A549 (cell line): Measurements from ENCODE around the gene SPATS2. TPM values are rescaled to one million over a fixed set of nuclear protein-coding genes. Genes with fewer than 3 reads are reported as not detected.

Source experiments
- ATAC-seq, 2 experiments: fragments of 200-7000 bp in 1 of 2; fragments of >200 bp in 1 of 2; cut with Nextera tagmentation in 1 of 2; cut with Tn5 transposase in 1 of 2; 3 replicates each; pipeline versions ENCODE4 v1.8.0 to v1.9.1; 2018 to 2020; ENCODE audit warnings: mild to moderate bottlenecking in 1 of 2, moderate library complexity in 1 of 2
- CTCF ChIA-PET: fragments of 300-600 bp; sonication (Branson Sonifier 250); formaldehyde crosslinking; extraction: SDS; loops from one replicate; lab custom pipeline; 2021; ENCODE audit warnings: antibody characterized with exemption, inconsistent platforms; lab: Yijun Ruan, JAX
- POLR2A ChIA-PET: fragments of 350-600 bp; formaldehyde crosslinking; extraction: SDS; loops from one replicate; lab custom pipeline; 2021; ENCODE audit warnings: antibody characterized with exemption, inconsistent platforms; lab: Yijun Ruan, JAX
- DNase-seq, 2 experiments: peaks; one replicate each; pipeline versions ENCODE4 v3.0.0 to v3.0.0-alpha.2; 2011 to 2016; ENCODE audit warnings: low read depth in 1 of 2, low spot score in 1 of 2
- FAIRE-seq: peaks from 2 replicates; lab custom pipeline; 2011; peaks lifted over from hg19 to GRCh38; lab: Jason Lieb, UNC
- H3K27ac ChIP-seq, 2 experiments: fragments of >200 bp; sonication (Bioruptor Twin); formaldehyde crosslinking; 3 replicates each; pipeline ENCODE4 v1.5.1; 2016 to 2017
- H3K4me1 ChIP-seq: fragments of >200 bp; sonication (Bioruptor Twin); formaldehyde crosslinking; 3 replicates; pipeline ENCODE4 v1.6.1; 2016
- H3K4me2 ChIP-seq: fragments of >200 bp; sonication (Bioruptor Twin); formaldehyde crosslinking; 3 replicates; pipeline ENCODE4 v1.6.1; 2016
- H3K4me3 ChIP-seq: fragments of >200 bp; sonication (Bioruptor Twin); formaldehyde crosslinking; 3 replicates; pipeline ENCODE4 v1.5.1; 2016
- H3K9me3 ChIP-seq: fragments of >200 bp; sonication (Bioruptor Twin); formaldehyde crosslinking; 3 replicates; pipeline ENCODE4 v1.6.1; 2016
- CBX2 ChIP-seq: fragments of 200-600 bp; sonication (generic); IDR thresholded peaks from 2 replicates; pipeline ENCODE4 v1.6.1; 2016; ENCODE audit warnings: low read depth, mild to moderate bottlenecking, borderline replicate concordance
- CEBPB ChIP-seq, 2 experiments: fragments of >200 bp in 1 of 2; sonication (Bioruptor Twin) in 1 of 2; formaldehyde crosslinking in 1 of 2; IDR thresholded peaks; 2 replicates each; pipeline ENCODE4 v1.6.1; 2012 to 2016
- CHD2 ChIP-seq: fragments of 150-350 bp; IDR thresholded peaks from 2 replicates; pipeline ENCODE4 v1.6.1; 2014; ENCODE audit warnings: low read length; ENCODE audit not compliant: partially characterized antibody
- CTCF ChIP-seq: fragments of >200 bp; sonication (Bioruptor Twin); formaldehyde crosslinking; IDR thresholded peaks from 3 replicates; pipeline ENCODE4 v1.5.1; 2016
- FOSL2 ChIP-seq, 2 experiments: fragments of 450-650 bp in 1 of 2; fragments of >200 bp in 1 of 2; sonication (Bioruptor Twin) in 1 of 2; formaldehyde crosslinking; IDR thresholded peaks; 2 replicates each; pipeline versions ENCODE4 v1.5.0 to v1.6.1; 2016 to 2020; ENCODE audit warnings: mild to moderate bottlenecking in 1 of 2, moderate library complexity in 1 of 2
- FOXS1 ChIP-seq: fragments of 250-450 bp; sonication (Bioruptor Pico); IDR thresholded peaks from 2 replicates; pipeline ENCODE4 v1.5.0; 2020; ENCODE audit warnings: mild to moderate bottlenecking, moderate library complexity
- KDM5A ChIP-seq: fragments of 200-600 bp; sonication (generic); IDR thresholded peaks from 2 replicates; pipeline ENCODE4 v1.6.1; 2016; ENCODE audit warnings: antibody characterized with exemption, mild to moderate bottlenecking
- MAFK ChIP-seq: fragments of 450-650 bp; IDR thresholded peaks from 2 replicates; pipeline ENCODE4 v1.6.1; 2014; ENCODE audit not compliant: partially characterized antibody
- MAZ ChIP-seq: fragments of 150-350 bp; IDR thresholded peaks from 2 replicates; pipeline ENCODE4 v1.6.1; 2014; ENCODE audit warnings: antibody characterized with exemption, low read depth, low read length, borderline replicate concordance
- NFE2L2 ChIP-seq: fragments of 150-350 bp; conservative IDR thresholded peaks from 2 replicates; pipeline ENCODE4 v1.6.1; 2014; ENCODE audit warnings: low read length
- PBX3 ChIP-seq: IDR thresholded peaks from 2 replicates; pipeline ENCODE4 v1.6.1; 2012
- PHF8 ChIP-seq: fragments of 200-600 bp; sonication (generic); IDR thresholded peaks from 2 replicates; pipeline ENCODE4 v1.6.1; 2016; ENCODE audit warnings: low read depth, mild to moderate bottlenecking, antibody characterized with exemption, moderate library complexity, borderline replicate concordance
- POLR2A ChIP-seq: IDR thresholded peaks from 2 replicates; pipeline ENCODE4 v1.6.1; 2012; ENCODE audit warnings: mild to moderate bottlenecking, low read length
- RAD21 ChIP-seq, 2 experiments: fragments of >200 bp in 1 of 2; sonication (Bioruptor Twin) in 1 of 2; formaldehyde crosslinking in 1 of 2; IDR thresholded peaks in 1 of 2; conservative IDR thresholded peaks in 1 of 2; 2 replicates in 1 of 2; 3 replicates in 1 of 2; pipeline ENCODE4 v1.6.1; 2012 to 2018; ENCODE audit warnings: inconsistent platforms in 1 of 2
- RARB ChIP-seq: fragments of 250-450 bp; sonication (Bioruptor Pico); IDR thresholded peaks from 2 replicates; pipeline ENCODE4 v1.8.0; 2021; ENCODE audit warnings: mild to moderate bottlenecking, moderate library complexity
- SMC3 ChIP-seq: fragments of >200 bp; sonication (Bioruptor Twin); formaldehyde crosslinking; IDR thresholded peaks from 3 replicates; pipeline ENCODE4 v1.6.1; 2018; ENCODE audit warnings: inconsistent platforms
- TP53 ChIP-seq: fragments of 250-450 bp; sonication (Bioruptor Pico); IDR thresholded peaks from 2 replicates; pipeline ENCODE4 v1.5.0; 2021; ENCODE audit warnings: mild to moderate bottlenecking, moderate library complexity
- ZC3H11A ChIP-seq: fragments of 450-650 bp; IDR thresholded peaks from 2 replicates; pipeline ENCODE4 v1.6.1; 2014; ENCODE audit warnings: antibody characterized with exemption, mild to moderate bottlenecking
- WGBS: methylation state at CpG from one replicate; pipeline ENCODE4 v1.1.6; 2017; ENCODE audit errors: missing lambda C conversion rate; 5-methylcytosine and 5-hydroxymethylcytosine counted together
- polyA plus RNA-seq, 4 experiments: library from polyadenylated mRNA; depleted of rRNA in 3 of 4; stranded (reverse); fragments of >200 nt; fragmentation: RNase III in 1 of 4; extraction: RNeasy Plus Mini Kit Qiagen cat#74134 plus additional on column Dnase treatment in 1 of 4; gene quantifications; 2 replicates in 3 of 4; 3 replicates in 1 of 4; pipeline ENCODE4 v1.2.3, GENCODE V29; 2011 to 2017

Gene SPATS2
- polyA plus RNA-seq, 2 of the 4 experiments (the other 2 are of a cell fraction) = 37.7 to 154 TPM

- Histone ChIP-seq H3K4me3 (no peak overlapping the region), H3K4me1 (peaks cover 28% of the 10 kb centered on the region), H3K27ac (peak overlapping the region in 1 of 2 experiments; percentile 52; a peak in 2 of 6 replicates), H3K9me3 (no peaks in the 10 kb centered on the region), H3K4me2 (peak overlapping the region; percentile 63; the same call in 2 of the 3 replicates)
- no peak for FAIRE-seq
- no peak for TF ChIP-seq ZC3H11A
- TF ChIP-seq RAD21 (conservative IDR thresholded peaks at IDR 0.05 in 1 of 2, IDR thresholded peaks at IDR 0.05 in 1 of 2) = peak; percentile 42 to 46
- no peak for TF ChIP-seq MAZ
- peak in 1 of 2 experiments; percentile 15; a peak in 1 of 4 replicates for TF ChIP-seq CEBPB (IDR thresholded peaks at IDR 0.05)
- no peak for TF ChIP-seq MAFK
- TF ChIP-seq CHD2 = no peak
- peak; percentile 78 for TF ChIP-seq CTCF
- TF ChIP-seq SMC3 = peak; percentile 62; the same call in 2 of the 3 replicates
- no peak for TF ChIP-seq FOSL2 (IDR thresholded peaks at IDR 0.05)
- 0 out of 2 replicates have a peak, but pooled peaks have one; percentile 8 for TF ChIP-seq FOSL2 (CRISPR knock-in tag; IDR thresholded peaks at IDR 0.05)
- 3% methylated on average over 3 of the region's 3 CpGs for WGBS
- ChIA-PET CTCF (interaction anchor here (0.6 to 14.5 kb wide), 38 partner anchors 9 to 265 kb away, joined by 3 to 484 read pairs (median 6); partner anchors contain the start of genes DNAJC22, KCNH3, PRPH and SPATS2), POLR2A (interaction anchor here (1.0 to 2.6 kb wide), 4 partner anchors 10 to 210 kb away, joined by 3 to 30 read pairs (median 4); partner anchors contain the start of gene SPATS2)
- no peak for ATAC-seq
- DNase-seq = peak in 1 of 2 experiments; percentile 69
Observed at GRCh38 chr12:49357103-49357678, 10.1 kb upstream of the SPATS2 start.

- Histone ChIP-seq H3K9me3 (no peaks in the 10 kb centered on the region), H3K4me1 (peaks cover 28% of the 10 kb centered on the region), H3K4me2 (peak overlapping the region; percentile 63), H3K27ac (peak overlapping the region; percentile 52 to 65; a peak in 5 of 6 replicates), H3K4me3 (no peak overlapping the region)
- TF ChIP-seq SMC3 = peak; percentile 94
- TF ChIP-seq POLR2A = no peak
- no peak for TF ChIP-seq ZC3H11A
- no peak for TF ChIP-seq TP53 (CRISPR knock-in tag)
- TF ChIP-seq RAD21 (conservative IDR thresholded peaks at IDR 0.05 in 1 of 2, IDR thresholded peaks at IDR 0.05 in 1 of 2) = peak; percentile 96 to 98
- peak; percentile 96 for TF ChIP-seq CTCF
- TF ChIP-seq KDM5A = no peak
- TF ChIP-seq FOXS1 (CRISPR knock-in tag) = no peak
- TF ChIP-seq FOSL2 (IDR thresholded peaks at IDR 0.05) = no peak
- peak; percentile 67 for TF ChIP-seq FOSL2 (CRISPR knock-in tag; IDR thresholded peaks at IDR 0.05)
- CTCF ChIA-PET = interaction anchor here (0.7 to 14.5 kb wide), 65 partner anchors 8 to 441 kb away, joined by 3 to 484 read pairs (median 7); partner anchors contain the start of genes C1QL4, DNAJC22, KCNH3 and MCRS1
- FAIRE-seq = no peak
- POLR2A ChIA-PET = interaction anchor here (0.7 to 2.6 kb wide), 12 partner anchors 8 to 292 kb away, joined by 3 to 30 read pairs (median 4); partner anchors contain the start of genes MCRS1 and SPATS2
- peak; percentile 87 to 92 for ATAC-seq
- peak; percentile 80 to 84 for DNase-seq
- 10% methylated on average over 7 of the region's 7 CpGs for WGBS
Observed at GRCh38 chr12:49358483-49359141, 8.7 kb upstream of the SPATS2 start.

- Histone ChIP-seq H3K27ac (peak overlapping the region; percentile 52 to 65; a peak in 4 of 6 replicates), H3K4me1 (peaks cover 29% of the 10 kb centered on the region), H3K9me3 (no peaks in the 10 kb centered on the region), H3K4me3 (no peak overlapping the region)
- ChIA-PET CTCF (interaction anchor here (1.0 to 14.5 kb wide), 23 partner anchors 10 to 220 kb away, joined by 3 to 484 read pairs (median 29); partner anchors contain the start of genes DNAJC22 and KCNH3), POLR2A (interaction anchor here (2.0 kb wide), 1 partner anchor 199 kb away, joined by 5 read pairs; no protein-coding TSS in a partner anchor)
- ATAC-seq (no peak), DNase-seq (no peak)
- TF ChIP-seq SMC3 = no peak
- no peak for TF ChIP-seq RARB (CRISPR knock-in tag)
- TF ChIP-seq CBX2 = no peak
- TF ChIP-seq NFE2L2 = no peak
- no peak for TF ChIP-seq PBX3
- TF ChIP-seq PHF8 = no peak
- TF ChIP-seq FOXS1 (CRISPR knock-in tag) = no peak
- TF ChIP-seq, all 56 proteins: peak for 0
- WGBS = 75% methylated on average over 7 of the region's 7 CpGs
- no peak overlapping the region for H3K4me2 ChIP-seq
- no peak for FAIRE-seq
Observed at GRCh38 chr12:49359671-49360070, 7.6 kb upstream of the SPATS2 start.
